ENCODE results near the gene CAMK2D.
A peak's percentile ranks its signal among the peaks of the same experiment; 100 is the strongest.

The CAMK2D gene

GRCh38 chr4:113757486-113757885, 4.1 kb downstream of the CAMK2D start:
- Histone ChIP-seq H3K4me1 (ENCODE audit: control insufficient read depth, low read depth, low read length) (peaks cover 3% of the 10 kb centered on the region), H3K27me3 (ENCODE audit: insufficient read depth, low read length, poor library complexity) (no peaks in the 10 kb centered on the region), H3K27ac (ENCODE audit: low read depth, low read length) (no peak overlapping the region), H2AK5ac (ENCODE audit: low read length) (no peak overlapping the region), H4K8ac (ENCODE audit: low read depth, low read length) (no peak overlapping the region), H2BK5ac (ENCODE audit: low read length) (no peak overlapping the region), H3K23ac (ENCODE audit: low read length) (no peak overlapping the region), H4K5ac (ENCODE audit: low read length) (no peak overlapping the region), H3K56ac (ENCODE audit: low read length) (no peak overlapping the region), H3K79me1 (ENCODE audit: low read length) (no peaks in the 10 kb centered on the region), H3K4me3 (ENCODE audit: low read length) (no peak overlapping the region), H3K9ac (ENCODE audit: low read length) (no peak overlapping the region), H2BK120ac (ENCODE audit: low read depth, low read length) (no peak overlapping the region), H3K36me3 (ENCODE audit: control insufficient read depth, insufficient read depth, low read length) (no peaks in the 10 kb centered on the region), H3K18ac (ENCODE audit: low read length) (no peak overlapping the region), H3K79me2 (ENCODE audit: control insufficient read depth, insufficient read depth, low read length) (no peaks in the 10 kb centered on the region), H2BK15ac (replicated peaks; ENCODE audit: low read depth) (no peak overlapping the region), H3K4ac (ENCODE audit: low read depth, low read length) (no peak overlapping the region), H3K4me2 (ENCODE audit: low read length) (no peak overlapping the region)
- DNase-seq, result no peak
- WGBS (ENCODE audit: extremely low coverage, insufficient coverage, low lambda C conversion rate), result no CpG with 5 or more reads among the region's 3 CpGs

- Histone ChIP-seq H2BK5ac (ENCODE audit: low read length) (no peak overlapping the region), H3K4me2 (ENCODE audit: low read length) (no peak overlapping the region), H3K9ac (ENCODE audit: low read length) (no peak overlapping the region), H3K27ac (ENCODE audit: low read depth, low read length) (no peak overlapping the region), H3K79me2 (ENCODE audit: control insufficient read depth, insufficient read depth, low read length) (no peaks in the 10 kb centered on the region), H2AK5ac (ENCODE audit: low read length) (no peak overlapping the region), H3K56ac (ENCODE audit: low read length) (no peak overlapping the region), H3K23ac (ENCODE audit: low read length) (no peak overlapping the region), H2BK120ac (ENCODE audit: low read depth, low read length) (no peak overlapping the region), H4K5ac (ENCODE audit: low read length) (no peak overlapping the region), H3K79me1 (ENCODE audit: low read length) (no peaks in the 10 kb centered on the region), H3K18ac (ENCODE audit: low read length) (no peak overlapping the region), H2BK15ac (replicated peaks; ENCODE audit: low read depth) (no peak overlapping the region), H3K27me3 (ENCODE audit: insufficient read depth, low read length, poor library complexity) (no peaks in the 10 kb centered on the region), H3K4me1 (ENCODE audit: control insufficient read depth, low read depth, low read length) (peaks cover 3% of the 10 kb centered on the region), H3K4me3 (ENCODE audit: low read length) (no peak overlapping the region), H3K36me3 (ENCODE audit: control insufficient read depth, insufficient read depth, low read length) (no peaks in the 10 kb centered on the region), H4K8ac (ENCODE audit: low read depth, low read length) (no peak overlapping the region), H3K4ac (ENCODE audit: low read depth, low read length) (no peak overlapping the region)
- peak; percentile 57 for DNase-seq
- no CpG with 5 or more reads among the region's 1 CpG for WGBS (ENCODE audit: extremely low coverage, insufficient coverage, low lambda C conversion rate)
Measured at GRCh38 chr4:113756005-113756410, 5.5 kb downstream of the CAMK2D start.

- no peak overlapping the region for H3K23ac ChIP-seq (ENCODE audit: low read length)
- DNase-seq, result no peak
- H3K4me1 ChIP-seq (ENCODE audit: control insufficient read depth, low read depth, low read length), result no peaks in the 10 kb centered on the region
- H3K18ac ChIP-seq (ENCODE audit: low read length), result no peak overlapping the region
- no peaks in the 10 kb centered on the region for H3K79me1 ChIP-seq (ENCODE audit: low read length)
- no peak overlapping the region for H2AK5ac ChIP-seq (ENCODE audit: low read length)
- H3K4ac ChIP-seq (ENCODE audit: low read depth, low read length), result no peak overlapping the region
- H3K79me2 ChIP-seq (ENCODE audit: control insufficient read depth, insufficient read depth, low read length), result no peaks in the 10 kb centered on the region
- H3K36me3 ChIP-seq (ENCODE audit: control insufficient read depth, insufficient read depth, low read length), result no peaks in the 10 kb centered on the region
- no peak overlapping the region for H2BK15ac ChIP-seq (replicated peaks; ENCODE audit: low read depth)
- no peak overlapping the region for H3K4me2 ChIP-seq (ENCODE audit: low read length)
- H3K4me3 ChIP-seq (ENCODE audit: low read length), result no peak overlapping the region
- no peak overlapping the region for H3K56ac ChIP-seq (ENCODE audit: low read length)
- H2BK120ac ChIP-seq (ENCODE audit: low read depth, low read length), result no peak overlapping the region
- H3K27me3 ChIP-seq (ENCODE audit: insufficient read depth, low read length, poor library complexity), result no peaks in the 10 kb centered on the region
- no peak overlapping the region for H2BK5ac ChIP-seq (ENCODE audit: low read length)
- no CpG with 5 or more reads among the region's 1 CpG for WGBS (ENCODE audit: extremely low coverage, insufficient coverage, low lambda C conversion rate)
- H3K27ac ChIP-seq (ENCODE audit: low read depth, low read length), result no peak overlapping the region
- no peak overlapping the region for H4K8ac ChIP-seq (ENCODE audit: low read depth, low read length)
- H3K9ac ChIP-seq (ENCODE audit: low read length), result no peak overlapping the region
- no peak overlapping the region for H4K5ac ChIP-seq (ENCODE audit: low read length)
Measured at GRCh38 chr4:113750734-113751133, 10.8 kb downstream of the CAMK2D start.

GRCh38 chr4:113750296-113750695, 11.2 kb downstream of the CAMK2D start:
- no peak overlapping the region for H2BK5ac ChIP-seq (ENCODE audit: low read length)
- no peak for DNase-seq
- no peak overlapping the region for H3K4me3 ChIP-seq (ENCODE audit: low read length)
- H3K27me3 ChIP-seq (ENCODE audit: insufficient read depth, low read length, poor library complexity), result no peaks in the 10 kb centered on the region
- H3K23ac ChIP-seq (ENCODE audit: low read length), result no peak overlapping the region
- no peaks in the 10 kb centered on the region for H3K79me1 ChIP-seq (ENCODE audit: low read length)
- H3K4me2 ChIP-seq (ENCODE audit: low read length), result no peak overlapping the region
- no peak overlapping the region for H2AK5ac ChIP-seq (ENCODE audit: low read length)
- no peak overlapping the region for H4K8ac ChIP-seq (ENCODE audit: low read depth, low read length)
- no peak overlapping the region for H3K4ac ChIP-seq (ENCODE audit: low read depth, low read length)
- no CpG with 5 or more reads among the region's 4 CpGs for WGBS (ENCODE audit: extremely low coverage, insufficient coverage, low lambda C conversion rate)
- no peak overlapping the region for H3K27ac ChIP-seq (ENCODE audit: low read depth, low read length)
- H3K18ac ChIP-seq (ENCODE audit: low read length), result no peak overlapping the region
- no peak overlapping the region for H2BK15ac ChIP-seq (replicated peaks; ENCODE audit: low read depth)
- no peak overlapping the region for H3K9ac ChIP-seq (ENCODE audit: low read length)
- no peak overlapping the region for H2BK120ac ChIP-seq (ENCODE audit: low read depth, low read length)
- no peaks in the 10 kb centered on the region for H3K36me3 ChIP-seq (ENCODE audit: control insufficient read depth, insufficient read depth, low read length)
- H4K5ac ChIP-seq (ENCODE audit: low read length), result no peak overlapping the region
- H3K79me2 ChIP-seq (ENCODE audit: control insufficient read depth, insufficient read depth, low read length), result no peaks in the 10 kb centered on the region
- no peaks in the 10 kb centered on the region for H3K4me1 ChIP-seq (ENCODE audit: control insufficient read depth, low read depth, low read length)
- H3K56ac ChIP-seq (ENCODE audit: low read length), result no peak overlapping the region

- Histone ChIP-seq H2BK5ac (ENCODE audit: low read length) (no peak overlapping the region), H3K36me3 (ENCODE audit: control insufficient read depth, insufficient read depth, low read length) (no peaks in the 10 kb centered on the region), H2BK15ac (replicated peaks; ENCODE audit: low read depth) (no peak overlapping the region), H3K9ac (ENCODE audit: low read length) (no peak overlapping the region), H3K4me3 (ENCODE audit: low read length) (no peak overlapping the region), H2BK120ac (ENCODE audit: low read depth, low read length) (no peak overlapping the region), H3K56ac (ENCODE audit: low read length) (no peak overlapping the region), H4K5ac (ENCODE audit: low read length) (no peak overlapping the region), H3K4me1 (ENCODE audit: control insufficient read depth, low read depth, low read length) (peaks cover 3% of the 10 kb centered on the region), H3K4me2 (ENCODE audit: low read length) (no peak overlapping the region), H3K4ac (ENCODE audit: low read depth, low read length) (no peak overlapping the region), H2AK5ac (ENCODE audit: low read length) (no peak overlapping the region), H3K27ac (ENCODE audit: low read depth, low read length) (no peak overlapping the region), H3K79me1 (ENCODE audit: low read length) (no peaks in the 10 kb centered on the region), H3K23ac (ENCODE audit: low read length) (no peak overlapping the region), H3K27me3 (ENCODE audit: insufficient read depth, low read length, poor library complexity) (no peaks in the 10 kb centered on the region), H3K79me2 (ENCODE audit: control insufficient read depth, insufficient read depth, low read length) (no peaks in the 10 kb centered on the region), H3K18ac (ENCODE audit: low read length) (no peak overlapping the region), H4K8ac (ENCODE audit: low read depth, low read length) (no peak overlapping the region)
- DNase-seq, result no peak
- WGBS (ENCODE audit: extremely low coverage, insufficient coverage, low lambda C conversion rate), result no CpG with 5 or more reads among the region's 1 CpG
Measured at GRCh38 chr4:113749178-113749577, 12.4 kb downstream of the CAMK2D start.

GRCh38 chr4:113747949-113748348, 13.6 kb downstream of the CAMK2D start:
- H3K27me3 ChIP-seq (ENCODE audit: insufficient read depth, low read length, poor library complexity), result no peaks in the 10 kb centered on the region
- no CpG with 5 or more reads among the region's 3 CpGs for WGBS (ENCODE audit: extremely low coverage, insufficient coverage, low lambda C conversion rate)

More at GRCh38 chr4:113747949-113748348, 13.6 kb downstream of the CAMK2D start:
- peak; percentile 18 for DNase-seq
- Histone ChIP-seq H3K27ac (ENCODE audit: low read depth, low read length) (no peak overlapping the region), H3K79me1 (ENCODE audit: low read length) (no peaks in the 10 kb centered on the region), H2AK5ac (ENCODE audit: low read length) (no peak overlapping the region), H3K4me1 (ENCODE audit: control insufficient read depth, low read depth, low read length) (peaks cover 7% of the 10 kb centered on the region), H3K79me2 (ENCODE audit: control insufficient read depth, insufficient read depth, low read length) (no peaks in the 10 kb centered on the region), H3K4me3 (ENCODE audit: low read length) (no peak overlapping the region), H3K56ac (ENCODE audit: low read length) (no peak overlapping the region), H2BK5ac (ENCODE audit: low read length) (no peak overlapping the region), H3K9ac (ENCODE audit: low read length) (no peak overlapping the region), H2BK15ac (replicated peaks; ENCODE audit: low read depth) (no peak overlapping the region), H3K4ac (ENCODE audit: low read depth, low read length) (no peak overlapping the region), H3K23ac (ENCODE audit: low read length) (no peak overlapping the region), H2BK120ac (ENCODE audit: low read depth, low read length) (no peak overlapping the region), H3K4me2 (ENCODE audit: low read length) (no peak overlapping the region), H3K36me3 (ENCODE audit: control insufficient read depth, insufficient read depth, low read length) (no peaks in the 10 kb centered on the region), H4K8ac (ENCODE audit: low read depth, low read length) (no peak overlapping the region), H3K18ac (ENCODE audit: low read length) (no peak overlapping the region), H4K5ac (ENCODE audit: low read length) (no peak overlapping the region)

Data from mesendoderm (in vitro differentiated cells).